ENCODE data around the gene CCDC85B.
"Not testable (repeated sequence)": the region's sequence is repeated elsewhere in the genome, so short reads cannot be mapped to it uniquely, and the experiment has no call there.

CCDC85B gene

GRCh38 chr11:65890324-65891218 lies at the start of gene CCDC85B:
TSS of gene CCDC85B (plus strand) at chr11:65890673. CDS start at chr11:65890784, 111 bp downstream.
- DNase-seq (ENCODE audit: low read depth in 2 of 2): peak; percentile 98 to 99

GRCh38 chr11:65842144-65842543 lies 48.3 kb upstream of the CCDC85B start:
- DNase-seq (ENCODE audit: low read depth in 2 of 2): no peak

GRCh38 chr11:65843811-65844210 lies 46.7 kb upstream of the CCDC85B start:
- no peak for DNase-seq (ENCODE audit: low read depth in 2 of 2)

GRCh38 chr11:65844231-65844872 lies 46.1 kb upstream of the CCDC85B start:
- DNase-seq (ENCODE audit: low read depth in 2 of 2): no peak

- no peak for DNase-seq (ENCODE audit: low read depth in 2 of 2)
Observed at GRCh38 chr11:65847746-65848145, 42.7 kb upstream of the CCDC85B start.

- not testable (repeated sequence) for DNase-seq (ENCODE audit: low read depth in 2 of 2)
Observed at GRCh38 chr11:65848693-65849092, 41.8 kb upstream of the CCDC85B start.

GRCh38 chr11:65849366-65849765 lies 41.1 kb upstream of the CCDC85B start:
- DNase-seq (ENCODE audit: low read depth in 2 of 2): no peak

- no peak for DNase-seq (ENCODE audit: low read depth in 2 of 2)
Observed at GRCh38 chr11:65849771-65850216, 40.7 kb upstream of the CCDC85B start.

GRCh38 chr11:65850217-65851082 lies 40.0 kb upstream of the CCDC85B start:
- no peak for DNase-seq (ENCODE audit: low read depth in 2 of 2)

- DNase-seq (ENCODE audit: low read depth in 2 of 2): no peak
Observed at GRCh38 chr11:65851083-65851579, 39.3 kb upstream of the CCDC85B start.

GRCh38 chr11:65851811-65852507 lies 38.5 kb upstream of the CCDC85B start:
- DNase-seq (ENCODE audit: low read depth in 2 of 2): no peak

GRCh38 chr11:65852508-65853245 lies 37.8 kb upstream of the CCDC85B start:
- DNase-seq (ENCODE audit: low read depth in 2 of 2): no peak

- DNase-seq (ENCODE audit: low read depth in 2 of 2): no peak
Observed at GRCh38 chr11:65853246-65853979, 37.1 kb upstream of the CCDC85B start.

- DNase-seq (ENCODE audit: low read depth in 2 of 2): no peak
Observed at GRCh38 chr11:65854161-65854592, 36.3 kb upstream of the CCDC85B start.

GRCh38 chr11:65854852-65855837 lies 35.3 kb upstream of the CCDC85B start:
- no peak for DNase-seq (ENCODE audit: low read depth in 2 of 2)

GRCh38 chr11:65855927-65856363 lies 34.5 kb upstream of the CCDC85B start:
- DNase-seq (ENCODE audit: low read depth in 2 of 2): no peak

GRCh38 chr11:65856689-65857499 lies 33.6 kb upstream of the CCDC85B start:
- DNase-seq (ENCODE audit: low read depth in 2 of 2): peak; percentile 72 to 73

- peak in 1 of 2 donors; percentile 40 for DNase-seq (ENCODE audit: low read depth in 2 of 2)
Observed at GRCh38 chr11:65857500-65857852, 33.0 kb upstream of the CCDC85B start.

Data from stimulated activated CD8-positive, alpha-beta memory T cell treated with anti-CD3 and anti-CD28 coated beads, Interleukin-7, amount 100 ng/mL, for 1 hour (primary cell).